Ovary (tissue), 9 donors: ENCODE measurements around the gene TNFRSF25. TPM values are rescaled to one million over a fixed set of nuclear protein-coding genes. Genes with fewer than 3 reads are reported as not detected.

Source experiments
- DNase-seq, 5 donors: peaks; one replicate each; pipeline ENCODE4 v3.0.0-alpha.2; 2019 to 2020
- H3K27ac ChIP-seq, 2 donors: fragments of 200-600 bp; one replicate each; pipeline versions ENCODE4 v1.5.1 to v1.8.0; 2019 to 2022
- H3K27me3 ChIP-seq: fragments of 200-600 bp; one replicate; pipeline ENCODE4 v1.8.0; 2022
- H3K36me3 ChIP-seq: fragments of 200-600 bp; sonication (generic); one replicate; pipeline ENCODE4 v1.5.1; 2019
- H3K4me1 ChIP-seq: one replicate; pipeline ENCODE4 v1.8.1; 2013; ENCODE audit warnings: mild to moderate bottlenecking, moderate library complexity; ENCODE audit not compliant: insufficient read depth
- H3K4me3 ChIP-seq: fragments of 200-600 bp; sonication (generic); one replicate; pipeline ENCODE4 v1.5.1; 2017
- H3K9me3 ChIP-seq, 2 donors: fragments of 200-600 bp in 1 of 2; sonication (generic) in 1 of 2; one replicate each; pipeline versions ENCODE4 v1.5.1 to v1.8.1; 2013 to 2019; ENCODE audit warnings: mild to moderate bottlenecking in 1 of 2, moderate library complexity in 1 of 2
- EP300 ChIP-seq: sonication (generic); formaldehyde crosslinking; IDR thresholded peaks from one replicate; pipeline ENCODE4 v1.6.1; 2017; ENCODE audit warnings: antibody characterized with exemption
- POLR2A ChIP-seq: fragments of 450-650 bp; IDR thresholded peaks from one replicate; pipeline ENCODE4 v1.6.1; 2017; ENCODE audit warnings: antibody characterized with exemption, mild to moderate bottlenecking, moderate library complexity
- WGBS, 3 donors: extraction: QIAGEN DNeasy Blood & Tissue Kit in 1 of 3; methylation state at CpG; one replicate each; pipeline versions ENCODE4 v1.1.5 to v1.1.7; 2013 to 2017; 5-methylcytosine and 5-hydroxymethylcytosine counted together
- intact Hi-C, 4 donors: fragments of 100-400 bp; cut with DNase I; formaldehyde crosslinking; loops; one replicate each; pipeline versions ENCODE4 v1.11.0 to v1.15.1; 2022 to 2023
- polyA plus RNA-seq, 2 donors: library from polyadenylated mRNA; stranded (reverse); fragments of 200-250 nt in 1 of 2; fragments of 350-450 nt in 1 of 2; fragmentation: Illumina TruSeq in 1 of 2; extraction: RNeasy Lipid Tissue Mini Kit (QIAGEN cat#74804) in 1 of 2; gene quantifications; one replicate each; pipeline ENCODE4 v1.2.3, GENCODE V29; 2013 to 2014
- total RNA-seq, 7 donors: library from RNA; depleted of rRNA in 2 of 7; stranded (reverse); fragments of >200 nt in 2 of 7; fragmentation: NEBNext Ultra II Directional in 3 of 7; extraction: Animal tissue kit (Norgen Biotek cat#: 25700) in 3 of 7; gene quantifications; one replicate each; pipeline versions ENCODE4 v1.1.0 to v1.2.4, GENCODE V29; 2016 to 2023
- TF ChIP-seq, protein P1 (sequence below), 3 donors: fragments of 450-650 bp in 2 of 3; fragments of 200-600 bp in 1 of 3; IDR thresholded peaks; one replicate each; pipeline versions ENCODE4 v1.5.1 to v1.8.0; 2016 to 2022; ENCODE audit warnings: antibody characterized with exemption in 3 of 3, mild to moderate bottlenecking in 1 of 3
- donor health status: DM: no; HTN: no; CAD: no; lungs with moderate emphysema.
- donor health status: DM: no; HTN: no; CAD: no.
- donor health status: Bipolar disorder and iron deficiency.
- donor health status: DM: yes; HTN: yes; CAD: no.
- donor health status: DM: no; HTN: no; CAD: no.
- donor health status: DM: yes; HTN: yes; CAD: no.

TNFRSF25 gene
- total and polyA plus RNA-seq, 9 donors, result 1.7 to 13.1 (median 7.7) TPM

- H3K4me1 ChIP-seq, result peaks cover 20% of the 10 kb centered on the region
- intact Hi-C loops, result no loop called here
These were observed 38.9 kb upstream of the TNFRSF25 start for GRCh38 chr1:6504887-6505286.

DNA sequence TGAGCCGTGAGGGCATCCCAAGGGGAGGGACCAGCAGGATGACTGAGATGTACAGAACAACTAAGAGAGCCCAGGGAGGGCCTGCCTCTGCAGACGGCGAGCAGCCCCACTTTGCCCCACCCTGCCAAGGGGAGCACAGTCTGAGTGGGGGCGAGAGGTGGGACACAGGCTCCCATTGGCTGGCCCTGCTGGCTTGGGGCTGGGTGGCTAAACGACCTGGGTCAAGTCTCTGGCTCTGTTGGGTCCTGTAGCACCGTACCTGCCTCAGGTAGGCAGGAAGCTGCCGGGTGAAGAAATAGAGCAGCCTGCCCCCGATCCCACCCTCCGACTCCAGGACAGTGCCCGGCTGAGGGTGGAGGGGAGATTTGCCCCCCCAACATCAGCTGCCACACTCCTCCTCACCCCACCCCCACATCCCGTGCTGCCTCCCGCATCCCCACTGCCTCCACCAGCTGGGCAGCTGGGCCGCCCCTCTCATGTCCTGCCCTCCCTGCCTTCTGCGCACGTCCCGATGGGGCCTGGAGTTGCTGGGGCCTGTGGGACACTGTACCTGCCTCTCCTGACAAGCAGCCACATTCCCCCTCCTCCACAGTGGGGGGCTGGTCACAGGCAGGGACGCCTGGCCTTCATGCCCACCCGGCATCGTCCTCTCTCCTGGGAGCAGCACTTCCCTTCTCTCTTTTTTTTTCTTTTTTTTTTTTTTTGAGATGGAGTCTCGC, 38.1 kb upstream of the TNFRSF25 start:
- Histone ChIP-seq H3K9me3 (no peaks in the 10 kb centered on the region), H3K4me3 (no peak overlapping the region), H3K36me3 (no peaks in the 10 kb centered on the region), H3K27me3 (no peaks in the 10 kb centered on the region), H3K4me1 (peaks cover 17% of the 10 kb centered on the region), H3K27ac (no peak overlapping the region)
- intact Hi-C loops, result no loop called here
- DNase-seq, result no peak
- TF ChIP-seq, protein P1, sequence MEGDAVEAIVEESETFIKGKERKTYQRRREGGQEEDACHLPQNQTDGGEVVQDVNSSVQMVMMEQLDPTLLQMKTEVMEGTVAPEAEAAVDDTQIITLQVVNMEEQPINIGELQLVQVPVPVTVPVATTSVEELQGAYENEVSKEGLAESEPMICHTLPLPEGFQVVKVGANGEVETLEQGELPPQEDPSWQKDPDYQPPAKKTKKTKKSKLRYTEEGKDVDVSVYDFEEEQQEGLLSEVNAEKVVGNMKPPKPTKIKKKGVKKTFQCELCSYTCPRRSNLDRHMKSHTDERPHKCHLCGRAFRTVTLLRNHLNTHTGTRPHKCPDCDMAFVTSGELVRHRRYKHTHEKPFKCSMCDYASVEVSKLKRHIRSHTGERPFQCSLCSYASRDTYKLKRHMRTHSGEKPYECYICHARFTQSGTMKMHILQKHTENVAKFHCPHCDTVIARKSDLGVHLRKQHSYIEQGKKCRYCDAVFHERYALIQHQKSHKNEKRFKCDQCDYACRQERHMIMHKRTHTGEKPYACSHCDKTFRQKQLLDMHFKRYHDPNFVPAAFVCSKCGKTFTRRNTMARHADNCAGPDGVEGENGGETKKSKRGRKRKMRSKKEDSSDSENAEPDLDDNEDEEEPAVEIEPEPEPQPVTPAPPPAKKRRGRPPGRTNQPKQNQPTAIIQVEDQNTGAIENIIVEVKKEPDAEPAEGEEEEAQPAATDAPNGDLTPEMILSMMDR (IDR thresholded peaks at IDR 0.05), result no peak
- 83 to 84% (median 84%) methylated on average over 20 of the region's 20 CpGs for WGBS, 3 donors

More at GRCh38 chr1:6504887-6505286, 38.9 kb upstream of the TNFRSF25 start:
- DNase-seq, result no peak
- H3K27ac ChIP-seq, result no peak overlapping the region
- H3K9me3 ChIP-seq, result no peaks in the 10 kb centered on the region
- WGBS, 3 donors, result 91 to 94% (median 92%) methylated on average over 15 of the region's 15 CpGs
- TF ChIP-seq EP300 (no peak), POLR2A (no peak)
- TF ChIP-seq, protein P1 (IDR thresholded peaks at IDR 0.05), result no peak
- H3K27me3 ChIP-seq, result no peaks in the 10 kb centered on the region
- no peaks in the 10 kb centered on the region for H3K36me3 ChIP-seq
- no peak overlapping the region for H3K4me3 ChIP-seq

GRCh38 chr1:6502000-6502891, 36.3 kb upstream of the TNFRSF25 start:
- no peak overlapping the region for H3K27ac ChIP-seq
- H3K36me3 ChIP-seq, result no peaks in the 10 kb centered on the region
- DNase-seq, result peak; percentile 72 to 87 (median 81)
- H3K27me3 ChIP-seq, result no peaks in the 10 kb centered on the region
- intact Hi-C loops, result no loop called here
- H3K4me1 ChIP-seq, result peaks cover 17% of the 10 kb centered on the region
- H3K4me3 ChIP-seq, result no peak overlapping the region
- H3K9me3 ChIP-seq, result no peaks in the 10 kb centered on the region
- TF ChIP-seq EP300, result no peak
- TF ChIP-seq, protein P1 (IDR thresholded peaks at IDR 0.05), result no peak
- TF ChIP-seq POLR2A, result no peak
- WGBS, 3 donors, result 45 to 46% (median 46%) methylated on average over 30 to 31 of the region's 31 CpGs

DNA sequence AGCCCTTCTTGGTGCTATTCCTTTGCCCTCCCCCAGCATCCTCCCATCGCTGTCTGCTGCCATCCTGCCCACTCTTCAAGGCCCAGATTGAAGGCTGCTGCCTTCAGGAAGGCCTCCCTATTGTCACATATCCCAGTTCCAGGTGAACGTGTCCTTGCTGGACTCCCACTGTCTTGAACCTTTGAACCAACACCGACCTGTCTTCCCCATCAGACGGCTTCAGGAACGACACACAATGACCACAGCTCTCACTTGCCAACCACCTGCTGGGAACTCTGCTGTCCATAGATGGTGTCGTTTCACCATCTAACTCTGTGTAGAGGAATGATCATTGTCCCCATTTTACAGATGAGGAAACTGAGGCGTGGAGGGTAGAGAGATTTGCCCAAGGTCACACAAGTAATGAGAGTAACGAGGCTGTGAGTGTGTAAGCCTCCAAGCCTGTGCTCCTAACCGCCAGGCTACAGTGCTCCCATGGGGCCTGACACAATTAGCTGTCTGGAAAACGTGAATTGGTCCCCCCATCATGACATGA, 35.4 kb upstream of the TNFRSF25 start:
- H3K36me3 ChIP-seq, result no peaks in the 10 kb centered on the region
- 71 to 81% (median 73%) methylated on average over 10 of the region's 10 CpGs for WGBS, 3 donors
- no peak for TF ChIP-seq POLR2A
- TF ChIP-seq EP300, result no peak
- H3K9me3 ChIP-seq, result no peaks in the 10 kb centered on the region
- DNase-seq, result no peak
- no peak overlapping the region for H3K27ac ChIP-seq
- no peak overlapping the region for H3K4me3 ChIP-seq
- H3K27me3 ChIP-seq, result no peaks in the 10 kb centered on the region
- intact Hi-C loops, result no loop called here
- peaks cover 17% of the 10 kb centered on the region for H3K4me1 ChIP-seq
